SK-N-SH (cell line): ENCODE measurements around the gene FAM171A2. TPM values are rescaled to one million over a fixed set of nuclear protein-coding genes. Genes with fewer than 3 reads are reported as not detected.

ENCODE experiments used
- CTCF ChIA-PET: fragments of 300-600, 350-600 bp; formaldehyde crosslinking; extraction: SDS; loops from one replicate; lab custom pipeline; 2021; lab: Yijun Ruan, JAX
- POLR2A ChIA-PET: fragments of 350-600 bp; sonication (Branson Sonifier 250); formaldehyde crosslinking; extraction: SDS; loops from one replicate; lab custom pipeline; 2020; ENCODE audit warnings: antibody characterized with exemption, inconsistent platforms; lab: Yijun Ruan, JAX
- DNase-seq: peaks from one replicate; pipeline ENCODE4 v3.0.0; 2012
- H2AFZ ChIP-seq: fragments of 200-600 bp; sonication (generic); 2 replicates; pipeline ENCODE4 v1.8.1; 2016; ENCODE audit warnings: antibody characterized with exemption, mild to moderate bottlenecking, low read depth
- H3F3A ChIP-seq: fragments of 200-600 bp; sonication (generic); replicated peaks from 2 replicates; pipeline ENCODE3; 2016; ENCODE audit warnings: antibody characterized with exemption, mild to moderate bottlenecking; ENCODE audit not compliant: insufficient read depth
- H3K27ac ChIP-seq, 2 experiments: fragments of 200-500 bp in 1 of 2; fragments of 200-600 bp in 1 of 2; sonication (Bioruptor generic) in 1 of 2; sonication (generic), shearing (Covaris generic) in 1 of 2; 2 replicates each; pipeline versions ENCODE4 v1.5.1 to v1.6.1; 2014 to 2016; ENCODE audit warnings: low read depth in 2 of 2, inconsistent platforms in 1 of 2, low read length in 1 of 2, mild to moderate bottlenecking in 1 of 2, mixed read lengths in 1 of 2
- H3K27me3 ChIP-seq: fragments of 200-600 bp; sonication (generic), shearing (Covaris generic); 2 replicates; pipeline ENCODE4 v1.6.1; 2016; ENCODE audit warnings: mixed run types; ENCODE audit not compliant: insufficient read depth
- H3K36me3 ChIP-seq, 2 experiments: fragments of 200-500 bp in 1 of 2; fragments of 200-600 bp in 1 of 2; sonication (Bioruptor generic) in 1 of 2; sonication (generic) in 1 of 2; replicated peaks in 1 of 2; 2 replicates each; pipeline versions ENCODE3 to v1.5.1; 2014 to 2016; ENCODE audit warnings: low read length in 1 of 2, mild to moderate bottlenecking in 1 of 2; ENCODE audit not compliant: insufficient read depth in 2 of 2, control insufficient read depth in 1 of 2
- H3K4me1 ChIP-seq, 2 experiments: fragments of 200-500 bp in 1 of 2; fragments of 200-600 bp in 1 of 2; sonication (Bioruptor generic) in 1 of 2; sonication (generic), shearing (Covaris generic) in 1 of 2; 2 replicates each; pipeline versions ENCODE4 v1.5.1 to v1.6.1; 2014 to 2016; ENCODE audit warnings: low read depth in 1 of 2, low read length in 1 of 2, mixed run types in 1 of 2; ENCODE audit not compliant: insufficient read depth in 2 of 2, control insufficient read depth in 1 of 2
- H3K4me2 ChIP-seq: fragments of 200-600 bp; sonication (generic), shearing (Covaris generic); 2 replicates; pipeline ENCODE4 v1.6.1; 2017; ENCODE audit warnings: mixed run types
- H3K4me3 ChIP-seq, 2 experiments: fragments of 200-500 bp in 1 of 2; fragments of 200-600 bp in 1 of 2; sonication (Bioruptor generic) in 1 of 2; sonication (generic), shearing (Covaris generic) in 1 of 2; 2 replicates each; pipeline versions ENCODE4 v1.5.1 to v1.8.1; 2014 to 2016; ENCODE audit warnings: low read depth in 2 of 2, inconsistent platforms in 1 of 2, low read length in 1 of 2, mild to moderate bottlenecking in 1 of 2, mixed read lengths in 1 of 2, moderate library complexity in 1 of 2
- H3K79me2 ChIP-seq: fragments of 200-600 bp; sonication (generic); 2 replicates; pipeline ENCODE4 v1.8.1; 2017; ENCODE audit warnings: mild to moderate bottlenecking; ENCODE audit not compliant: insufficient read depth
- H3K9ac ChIP-seq: fragments of 200-600 bp; sonication (generic); 2 replicates; pipeline ENCODE4 v1.6.1; 2017; ENCODE audit warnings: mixed run types
- H3K9me2 ChIP-seq: fragments of 200-600 bp; sonication (generic); 2 replicates; pipeline ENCODE4 v1.6.1; 2017; ENCODE audit warnings: mixed run types
- H3K9me3 ChIP-seq: fragments of 200-600 bp; sonication (generic); 2 replicates; pipeline ENCODE4 v1.6.1; 2017; ENCODE audit warnings: mixed run types, mild to moderate bottlenecking, moderate library complexity
- H4K20me1 ChIP-seq: fragments of 200-600 bp; sonication (generic); 2 replicates; pipeline ENCODE4 v1.6.1; 2017; ENCODE audit warnings: mild to moderate bottlenecking, mixed run types; ENCODE audit not compliant: insufficient read depth
- EP300 ChIP-seq, 2 experiments: IDR thresholded peaks; 2 replicates each; pipeline versions ENCODE4 v1.4.0 to v1.6.1; 2012; ENCODE audit warnings: borderline replicate concordance in 1 of 2, low read depth in 1 of 2, low read length in 1 of 2
- EZH2phosphoT487 ChIP-seq: fragments of 200-600 bp; sonication (generic); IDR thresholded peaks from 2 replicates; pipeline ENCODE4 v1.6.1; 2017; ENCODE audit warnings: low read depth, mixed run types, mild to moderate bottlenecking, antibody characterized with exemption, moderate library complexity, borderline replicate concordance
- FOSL2 ChIP-seq: IDR thresholded peaks from 2 replicates; pipeline ENCODE4 v1.4.0; 2012; ENCODE audit warnings: low read depth, mild to moderate bottlenecking, moderate library complexity, borderline replicate concordance
- FOXJ3 ChIP-seq: sonication (generic); formaldehyde crosslinking; IDR thresholded peaks from 2 replicates; pipeline ENCODE4 v1.5.1; 2020; ENCODE audit warnings: mild to moderate bottlenecking, missing genetic modification reagents
- GABPA ChIP-seq: IDR thresholded peaks from 2 replicates; pipeline ENCODE4 v1.4.0; 2012; ENCODE audit warnings: low read depth, mild to moderate bottlenecking
- GATA2 ChIP-seq: sonication (generic); formaldehyde crosslinking; IDR thresholded peaks from 2 replicates; pipeline ENCODE4 v1.5.0; 2020; ENCODE audit warnings: mild to moderate bottlenecking, missing genetic modification reagents
- JUND ChIP-seq: IDR thresholded peaks from 2 replicates; pipeline ENCODE4 v1.4.0; 2012
- MXI1 ChIP-seq: IDR thresholded peaks from 2 replicates; pipeline ENCODE4 v1.6.1; 2012; ENCODE audit warnings: mild to moderate bottlenecking, low read depth, low read length, improper control_type of control experiment
- RAD21 ChIP-seq: IDR thresholded peaks from 2 replicates; pipeline ENCODE4 v1.6.1; 2012; ENCODE audit warnings: mild to moderate bottlenecking, low read length
- SIN3A ChIP-seq: IDR thresholded peaks from 2 replicates; pipeline ENCODE4 v1.6.1; 2012; ENCODE audit warnings: low read depth, mild to moderate bottlenecking, low read length, moderate library complexity, borderline replicate concordance
- TCF12 ChIP-seq: IDR thresholded peaks from 2 replicates; pipeline ENCODE4 v1.4.0; 2012
- YY1 ChIP-seq: IDR thresholded peaks from 2 replicates; pipeline ENCODE4 v1.4.0; 2012; ENCODE audit warnings: low read depth, mild to moderate bottlenecking
- WGBS: methylation state at CpG from one replicate; pipeline ENCODE4 v1.1.6; 2017; ENCODE audit warnings: low lambda C conversion rate; 5-methylcytosine and 5-hydroxymethylcytosine counted together
- polyA plus RNA-seq, 3 experiments: library from polyadenylated mRNA; depleted of rRNA; stranded (reverse); fragments of >200 nt; gene quantifications; 2 replicates each; pipeline ENCODE4 v1.2.3, GENCODE V29; 2012
- TF ChIP-seq, protein P1 (sequence below): IDR thresholded peaks from 2 replicates; pipeline ENCODE4 v1.4.0; 2012; ENCODE audit warnings: low read depth, borderline replicate concordance

The FAM171A2 gene
- polyA plus RNA-seq, 1 of the 3 experiments (the other 2 are of a cell fraction), result 4.9 TPM

DNA sequence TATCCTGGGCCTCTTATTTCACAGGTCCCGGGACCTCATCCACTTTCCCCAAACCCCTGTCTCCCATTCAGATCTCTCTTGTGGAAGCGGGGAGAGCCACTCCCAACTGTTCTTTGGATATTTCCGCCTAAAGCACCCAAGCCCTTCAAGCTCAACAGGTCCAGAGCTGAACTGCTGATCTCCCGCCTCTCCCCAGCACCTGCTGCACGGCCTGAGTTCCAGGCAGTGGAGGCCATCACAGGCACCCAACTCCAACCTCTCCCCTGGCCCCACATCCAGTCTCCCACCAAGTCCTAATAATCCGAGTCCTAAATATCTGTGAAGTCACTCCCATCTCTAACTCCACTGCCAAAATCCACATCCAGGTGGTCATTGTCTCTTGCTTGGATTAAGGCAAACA lies 19.3 kb upstream of the FAM171A2 start:
- 93% methylated on average over 6 of the region's 6 CpGs for WGBS
- Histone ChIP-seq H3K9me2 (no peaks in the 10 kb centered on the region), H3K27me3 (no peaks in the 10 kb centered on the region), H3K9ac (no peak overlapping the region), H4K20me1 (no peaks in the 10 kb centered on the region), H3K4me1 (peaks cover 0 to 13% of the 10 kb centered on the region in 2 experiments; a peak in 1 of 4 replicates), H3K79me2 (no peaks in the 10 kb centered on the region), H3K4me2 (no peak overlapping the region), H3K36me3 (no peaks in the 10 kb centered on the region), H3K27ac (no peak overlapping the region), H3K9me3 (no peaks in the 10 kb centered on the region), H2AFZ (no peak overlapping the region), H3F3A (no peaks in the 10 kb centered on the region), H3K4me3 (no peak overlapping the region)
- POLR2A ChIA-PET, result no interaction called here
- no peak for DNase-seq
- CTCF ChIA-PET, result no interaction called here
- TF ChIP-seq JUND (no peak), FOXJ3 (no peak), MXI1 (no peak)
- TF ChIP-seq, protein P1, sequence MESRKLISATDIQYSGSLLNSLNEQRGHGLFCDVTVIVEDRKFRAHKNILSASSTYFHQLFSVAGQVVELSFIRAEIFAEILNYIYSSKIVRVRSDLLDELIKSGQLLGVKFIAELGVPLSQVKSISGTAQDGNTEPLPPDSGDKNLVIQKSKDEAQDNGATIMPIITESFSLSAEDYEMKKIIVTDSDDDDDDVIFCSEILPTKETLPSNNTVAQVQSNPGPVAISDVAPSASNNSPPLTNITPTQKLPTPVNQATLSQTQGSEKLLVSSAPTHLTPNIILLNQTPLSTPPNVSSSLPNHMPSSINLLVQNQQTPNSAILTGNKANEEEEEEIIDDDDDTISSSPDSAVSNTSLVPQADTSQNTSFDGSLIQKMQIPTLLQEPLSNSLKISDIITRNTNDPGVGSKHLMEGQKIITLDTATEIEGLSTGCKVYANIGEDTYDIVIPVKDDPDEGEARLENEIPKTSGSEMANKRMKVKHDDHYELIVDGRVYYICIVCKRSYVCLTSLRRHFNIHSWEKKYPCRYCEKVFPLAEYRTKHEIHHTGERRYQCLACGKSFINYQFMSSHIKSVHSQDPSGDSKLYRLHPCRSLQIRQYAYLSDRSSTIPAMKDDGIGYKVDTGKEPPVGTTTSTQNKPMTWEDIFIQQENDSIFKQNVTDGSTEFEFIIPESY, result no peak

DNA sequence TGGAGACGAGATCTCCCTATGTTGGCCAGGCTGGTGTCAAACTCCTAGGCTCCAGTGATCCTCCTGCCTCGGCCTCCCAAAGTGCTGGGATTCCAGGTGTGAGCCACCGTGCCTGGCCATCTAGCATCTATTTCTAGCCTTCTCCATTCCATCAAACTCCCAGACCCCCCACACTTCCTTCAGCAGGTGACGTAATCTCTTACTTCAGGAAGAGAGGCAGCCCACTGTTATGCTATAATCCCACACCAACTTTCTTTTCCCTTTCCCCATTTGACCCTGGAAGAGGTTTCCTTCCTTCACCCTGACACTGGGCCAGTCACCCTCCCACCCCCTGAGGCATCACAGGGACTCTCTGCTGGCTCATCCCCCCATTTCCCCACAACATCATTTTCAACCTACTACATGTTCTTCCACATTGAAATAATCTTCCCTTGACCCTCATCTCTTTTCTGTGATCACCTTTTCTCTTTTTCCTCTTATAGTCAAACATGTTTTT lies 18.2 kb upstream of the FAM171A2 start:
- peaks cover 0 to 13% of the 10 kb centered on the region in 2 experiments; a peak in 1 of 4 replicates for H3K4me1 ChIP-seq
- H3K4me2 ChIP-seq, result no peak overlapping the region
- no peaks in the 10 kb centered on the region for H4K20me1 ChIP-seq
- H3F3A ChIP-seq, result no peaks in the 10 kb centered on the region
- no peaks in the 10 kb centered on the region for H3K9me2 ChIP-seq
- WGBS, result 75% methylated on average over 4 of the region's 4 CpGs
- H3K36me3 ChIP-seq, result no peaks in the 10 kb centered on the region
- CTCF ChIA-PET, result interaction anchor here (1.5 to 2.8 kb wide), 2 partner anchors 19 to 31 kb away, joined by 6 to 13 read pairs; partner anchors contain the start of gene FAM171A2
- H3K27me3 ChIP-seq, result no peaks in the 10 kb centered on the region
- POLR2A ChIA-PET, result no interaction called here
- H3K4me3 ChIP-seq, result no peak overlapping the region
- no peak overlapping the region for H3K27ac ChIP-seq
- no peak overlapping the region for H3K9ac ChIP-seq
- no peaks in the 10 kb centered on the region for H3K79me2 ChIP-seq
- TF ChIP-seq YY1, result no peak
- no peak for TF ChIP-seq RAD21
- no peak for TF ChIP-seq GABPA
- no peak for TF ChIP-seq JUND
- TF ChIP-seq TCF12, result no peak
- no peak for TF ChIP-seq SIN3A
- no peak for TF ChIP-seq GATA2 (CRISPR knock-in tag)
- TF ChIP-seq EP300 (IDR thresholded peaks at IDR 0.05; ENCODE audit: borderline replicate concordance in 1 of 2, low read depth in 1 of 2, low read length in 1 of 2), result no peak
- TF ChIP-seq FOSL2, result no peak
- no peak for TF ChIP-seq EZH2phosphoT487
- TF ChIP-seq, all 33 proteins: peak for 0
- DNase-seq, result no peak
- no peaks in the 10 kb centered on the region for H3K9me3 ChIP-seq
- H2AFZ ChIP-seq, result no peak overlapping the region
